Measurements from ENCODE around the gene ELMO1.

Gene ELMO1

DNA sequence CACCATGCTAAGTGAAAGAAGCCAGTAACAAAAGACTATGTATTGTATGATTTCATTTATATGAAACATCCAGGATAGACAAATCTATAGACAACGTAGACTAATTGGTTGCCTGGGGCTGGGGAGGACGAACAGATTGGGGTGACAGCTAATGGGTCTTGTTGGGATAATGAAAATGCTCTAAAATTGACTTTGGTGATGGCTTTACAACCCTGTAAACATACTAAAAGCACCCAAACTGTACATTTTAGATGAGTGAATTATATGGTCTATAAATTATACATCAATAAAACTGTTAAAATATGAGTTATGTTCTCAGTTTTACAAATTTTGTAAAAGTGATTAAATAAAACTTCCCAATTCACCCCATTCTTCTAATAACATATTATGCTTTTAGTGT, 261.5 kb downstream of the ELMO1 start:
- H3K27ac Mint-ChIP-seq = no peak overlapping the region
- H3K27me3 Mint-ChIP-seq (ENCODE audit: low read depth) = no peaks in the 10 kb centered on the region
- peaks cover 23% of the 10 kb centered on the region for H3K36me3 Mint-ChIP-seq (ENCODE audit: low read depth)
- no peak overlapping the region for H3K4me3 Mint-ChIP-seq
- H3K9me3 Mint-ChIP-seq = no peaks in the 10 kb centered on the region
- DNase-seq (ENCODE audit: low spot score) = no peak
- peaks cover 8% of the 10 kb centered on the region for H3K4me1 Mint-ChIP-seq (ENCODE audit: low read depth)

DNA sequence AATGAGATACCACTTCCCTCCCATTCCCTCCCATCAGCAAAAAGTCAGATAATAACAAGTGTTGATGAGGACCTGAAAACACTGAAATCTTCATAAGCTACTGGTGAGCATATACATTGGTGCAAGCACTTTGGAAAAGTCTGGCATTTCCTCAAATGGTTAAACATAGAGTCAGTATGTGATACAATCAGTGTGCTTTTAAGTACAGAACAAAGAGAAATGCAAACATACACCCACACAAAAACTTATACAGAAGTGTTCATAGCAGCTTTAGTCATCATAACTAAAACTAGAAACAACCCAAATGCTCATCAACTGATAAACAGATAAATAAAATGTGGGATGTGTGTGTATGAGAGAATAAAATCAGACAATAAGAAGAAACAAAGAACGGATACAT, 261.9 kb downstream of the ELMO1 start:
- Mint-ChIP-seq H3K9me3 (no peaks in the 10 kb centered on the region), H3K4me3 (no peak overlapping the region), H3K4me1 (ENCODE audit: low read depth) (peaks cover 8% of the 10 kb centered on the region), H3K27ac (no peak overlapping the region), H3K27me3 (ENCODE audit: low read depth) (no peaks in the 10 kb centered on the region), H3K36me3 (ENCODE audit: low read depth) (peaks cover 20% of the 10 kb centered on the region)
- DNase-seq (ENCODE audit: low spot score) = no peak

DNA sequence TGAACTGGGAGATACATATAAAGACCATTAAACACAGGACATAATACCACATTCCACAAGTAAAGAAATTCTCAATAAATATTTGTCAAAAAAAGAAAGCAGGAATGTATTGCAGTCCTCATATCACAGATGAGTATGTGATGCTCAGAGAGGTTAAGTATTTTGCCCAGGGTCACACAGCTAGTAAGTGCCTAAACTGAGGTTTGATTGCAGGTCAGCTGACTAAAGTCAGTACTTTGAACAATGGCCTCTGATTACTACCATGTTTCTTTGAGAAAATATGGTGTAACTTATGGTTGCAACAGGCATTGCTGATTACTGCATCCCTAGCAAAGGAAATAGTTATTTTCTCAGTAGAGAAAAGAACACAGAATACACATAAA, 267.1 kb downstream of the ELMO1 start:
- Mint-ChIP-seq H3K27me3 (ENCODE audit: low read depth) (no peaks in the 10 kb centered on the region), H3K27ac (no peak overlapping the region), H3K4me3 (no peak overlapping the region), H3K4me1 (ENCODE audit: low read depth) (peaks cover 14% of the 10 kb centered on the region), H3K9me3 (peaks cover 6% of the 10 kb centered on the region), H3K36me3 (ENCODE audit: low read depth) (peaks cover 31% of the 10 kb centered on the region)
- DNase-seq (ENCODE audit: low spot score) = no peak

GRCh38 chr7:37180828-37181549, 267.7 kb downstream of the ELMO1 start:
- Mint-ChIP-seq H3K36me3 (ENCODE audit: low read depth) (peaks cover 33% of the 10 kb centered on the region), H3K4me3 (no peak overlapping the region), H3K27ac (no peak overlapping the region), H3K9me3 (peaks cover 6% of the 10 kb centered on the region), H3K27me3 (ENCODE audit: low read depth) (no peaks in the 10 kb centered on the region), H3K4me1 (ENCODE audit: low read depth) (peaks cover 17% of the 10 kb centered on the region)
- DNase-seq (ENCODE audit: low spot score) = no peak

DNA sequence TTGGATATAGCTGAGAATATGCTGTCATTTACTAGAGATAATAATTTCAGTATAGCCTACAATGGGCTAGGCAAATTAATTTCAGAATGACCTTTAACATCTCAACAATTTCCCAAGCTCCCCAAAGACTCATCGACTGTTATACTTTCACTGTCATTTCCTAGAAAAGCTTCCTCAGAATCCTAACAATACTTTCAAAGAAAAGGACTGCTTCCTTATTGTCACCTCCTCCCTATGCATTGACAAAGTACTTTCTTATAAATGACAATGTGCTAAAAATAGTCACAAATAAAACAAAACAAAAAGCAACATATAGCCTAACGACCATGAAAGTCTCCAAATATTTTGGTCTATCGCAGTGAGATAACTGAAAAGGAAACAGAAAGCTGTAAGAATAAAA, 272.6 kb downstream of the ELMO1 start:
- peaks cover 6% of the 10 kb centered on the region for H3K9me3 Mint-ChIP-seq
- no peaks in the 10 kb centered on the region for H3K27me3 Mint-ChIP-seq (ENCODE audit: low read depth)
- no peak for DNase-seq (ENCODE audit: low spot score)
- no peak overlapping the region for H3K4me3 Mint-ChIP-seq
- peaks cover 45% of the 10 kb centered on the region for H3K4me1 Mint-ChIP-seq (ENCODE audit: low read depth)
- H3K27ac Mint-ChIP-seq = peak overlapping the region; percentile 18
- peaks cover 63% of the 10 kb centered on the region for H3K36me3 Mint-ChIP-seq (ENCODE audit: low read depth)

DNA sequence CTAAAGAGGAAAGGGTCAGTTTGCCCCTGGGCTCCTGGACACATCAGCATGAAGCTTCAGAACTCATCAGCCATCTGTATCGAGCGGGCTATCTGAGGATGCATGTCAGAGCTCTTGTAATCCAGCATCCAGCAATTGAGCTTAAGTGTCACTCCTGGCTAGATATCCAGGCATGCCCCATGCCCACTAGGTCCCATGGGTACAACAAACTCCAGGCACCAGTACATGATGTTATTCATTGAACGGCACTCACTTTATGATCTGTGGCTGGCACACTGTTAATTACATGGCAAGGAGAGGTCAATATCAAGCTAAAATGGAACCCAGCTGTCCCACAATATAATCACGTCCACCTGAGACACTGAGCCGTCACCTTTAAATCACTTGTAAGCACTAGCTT, 274.2 kb downstream of the ELMO1 start:
- Mint-ChIP-seq H3K36me3 (ENCODE audit: low read depth) (peaks cover 66% of the 10 kb centered on the region), H3K4me1 (ENCODE audit: low read depth) (peaks cover 43% of the 10 kb centered on the region)

GRCh38 chr7:37173670-37174069, 275.0 kb downstream of the ELMO1 start:
- H3K27me3 Mint-ChIP-seq (ENCODE audit: low read depth) = no peaks in the 10 kb centered on the region
- H3K27ac Mint-ChIP-seq = peak overlapping the region; percentile 80
- H3K36me3 Mint-ChIP-seq (ENCODE audit: low read depth) = peaks cover 66% of the 10 kb centered on the region

More for the DNA sequence above, 274.2 kb downstream of the ELMO1 start:
- peaks cover 8% of the 10 kb centered on the region for H3K9me3 Mint-ChIP-seq
- no peaks in the 10 kb centered on the region for H3K27me3 Mint-ChIP-seq (ENCODE audit: low read depth)
- H3K27ac Mint-ChIP-seq = peak overlapping the region; percentile 50
- H3K4me3 Mint-ChIP-seq = no peak overlapping the region
- no peak for DNase-seq (ENCODE audit: low spot score)

DNA sequence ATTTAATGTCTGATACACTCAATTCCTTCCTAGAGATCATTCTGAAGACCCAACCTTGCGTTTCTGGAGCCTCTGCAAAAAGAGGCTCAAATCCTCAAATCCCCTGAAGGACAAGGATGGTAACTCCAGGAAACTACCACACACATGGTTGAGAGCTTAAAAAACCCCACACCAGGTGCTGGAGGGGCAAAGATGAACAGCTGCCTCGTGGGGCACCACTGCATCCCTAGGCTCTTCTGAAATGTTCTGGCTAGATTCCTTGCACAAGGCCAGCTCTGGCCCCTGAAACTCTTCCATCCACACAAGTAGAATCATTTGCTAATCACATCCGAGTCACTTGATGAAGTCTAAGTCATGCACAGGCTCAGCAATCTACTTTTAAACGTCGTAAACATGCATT, 286.6 kb downstream of the ELMO1 start:
- DNase-seq (ENCODE audit: low spot score) = no peak
- peaks cover 1% of the 10 kb centered on the region for H3K4me1 Mint-ChIP-seq (ENCODE audit: low read depth)
- no peak overlapping the region for H3K27ac Mint-ChIP-seq
- H3K4me3 Mint-ChIP-seq = no peak overlapping the region
- H3K9me3 Mint-ChIP-seq = peaks cover 21% of the 10 kb centered on the region
- H3K27me3 Mint-ChIP-seq (ENCODE audit: low read depth) = no peaks in the 10 kb centered on the region
- peaks cover 52% of the 10 kb centered on the region for H3K36me3 Mint-ChIP-seq (ENCODE audit: low read depth)

More at GRCh38 chr7:37173670-37174069, 275.0 kb downstream of the ELMO1 start:
- Mint-ChIP-seq H3K9me3 (peaks cover 11% of the 10 kb centered on the region), H3K4me3 (peak overlapping the region; percentile 30), H3K4me1 (ENCODE audit: low read depth) (peaks cover 43% of the 10 kb centered on the region)
- peak; percentile 22 for DNase-seq (ENCODE audit: low spot score)

- Mint-ChIP-seq H3K36me3 (ENCODE audit: low read depth) (peaks cover 51% of the 10 kb centered on the region), H3K27ac (no peak overlapping the region)
These were observed 288.0 kb downstream of the ELMO1 start for GRCh38 chr7:37160656-37161055.

DNA sequence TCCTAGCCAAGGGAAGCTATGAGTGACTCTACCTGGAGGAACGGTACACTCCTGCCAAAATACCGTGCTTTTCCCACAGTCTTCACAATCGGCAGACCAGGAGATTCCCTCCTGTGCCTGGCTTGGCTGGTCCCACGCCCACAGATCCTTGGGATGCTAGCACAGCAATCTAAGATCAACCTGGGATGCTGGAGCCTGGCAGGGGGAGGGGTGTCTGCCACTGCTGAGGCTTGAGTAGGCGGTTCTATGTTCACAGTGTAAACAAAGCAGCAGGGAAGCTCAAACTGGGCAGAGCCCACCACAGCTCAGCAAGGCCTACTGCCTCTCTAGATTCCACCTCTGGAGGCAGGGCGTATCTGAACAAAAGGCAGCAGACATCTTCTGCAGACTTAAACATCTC, 295.3 kb downstream of the ELMO1 start:
- Mint-ChIP-seq H3K36me3 (ENCODE audit: low read depth) (peaks cover 38% of the 10 kb centered on the region), H3K27ac (no peak overlapping the region)

More at GRCh38 chr7:37160656-37161055, 288.0 kb downstream of the ELMO1 start:
- Mint-ChIP-seq H3K27me3 (ENCODE audit: low read depth) (no peaks in the 10 kb centered on the region), H3K9me3 (peaks cover 13% of the 10 kb centered on the region), H3K4me1 (ENCODE audit: low read depth) (peaks cover 3% of the 10 kb centered on the region), H3K4me3 (no peak overlapping the region)
- DNase-seq (ENCODE audit: low spot score) = no peak

DNA sequence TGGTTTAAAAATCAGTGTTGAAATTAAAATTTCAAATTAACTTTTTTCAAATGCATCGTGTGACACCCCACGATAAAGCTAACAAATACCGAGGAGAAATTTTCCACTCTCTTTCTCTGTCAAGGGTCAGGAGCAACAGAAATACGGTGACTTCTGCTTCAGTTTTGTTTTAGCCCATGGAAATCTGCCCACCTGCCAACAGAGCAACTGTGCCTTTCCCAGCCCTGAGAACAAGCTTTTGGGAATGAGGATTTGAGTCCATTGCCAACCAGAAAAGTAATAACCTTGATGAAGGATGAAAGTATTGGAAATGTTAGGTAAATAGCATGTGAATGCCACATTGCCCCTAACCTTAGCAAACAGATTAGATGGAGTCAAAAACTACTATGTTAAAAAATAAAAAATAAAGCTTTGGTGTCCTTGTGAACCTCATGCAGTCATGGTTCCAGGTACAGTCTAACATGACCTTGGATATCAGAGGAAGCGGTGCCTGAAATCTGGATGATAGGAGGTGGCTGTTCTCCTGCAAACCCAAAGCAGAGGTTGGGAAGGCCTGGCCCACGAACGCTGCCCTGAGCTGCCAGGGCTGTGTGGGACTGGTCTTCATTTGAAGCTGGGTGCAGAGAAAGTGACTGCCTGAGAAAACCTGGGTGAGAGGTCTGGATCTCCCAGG, 296.8 kb downstream of the ELMO1 start:
- H3K9me3 Mint-ChIP-seq = no peaks in the 10 kb centered on the region
- no peaks in the 10 kb centered on the region for H3K27me3 Mint-ChIP-seq (ENCODE audit: low read depth)
- H3K4me3 Mint-ChIP-seq = no peak overlapping the region
- no peak overlapping the region for H3K27ac Mint-ChIP-seq
- peaks cover 33% of the 10 kb centered on the region for H3K36me3 Mint-ChIP-seq (ENCODE audit: low read depth)
- no peak for DNase-seq (ENCODE audit: low spot score)
- peaks cover 11% of the 10 kb centered on the region for H3K4me1 Mint-ChIP-seq (ENCODE audit: low read depth)

More for the DNA sequence above, 295.3 kb downstream of the ELMO1 start:
- no peak for DNase-seq (ENCODE audit: low spot score)
- no peak overlapping the region for H3K4me3 Mint-ChIP-seq
- no peaks in the 10 kb centered on the region for H3K27me3 Mint-ChIP-seq (ENCODE audit: low read depth)
- peaks cover 11% of the 10 kb centered on the region for H3K9me3 Mint-ChIP-seq
- H3K4me1 Mint-ChIP-seq (ENCODE audit: low read depth) = peaks cover 12% of the 10 kb centered on the region

DNA sequence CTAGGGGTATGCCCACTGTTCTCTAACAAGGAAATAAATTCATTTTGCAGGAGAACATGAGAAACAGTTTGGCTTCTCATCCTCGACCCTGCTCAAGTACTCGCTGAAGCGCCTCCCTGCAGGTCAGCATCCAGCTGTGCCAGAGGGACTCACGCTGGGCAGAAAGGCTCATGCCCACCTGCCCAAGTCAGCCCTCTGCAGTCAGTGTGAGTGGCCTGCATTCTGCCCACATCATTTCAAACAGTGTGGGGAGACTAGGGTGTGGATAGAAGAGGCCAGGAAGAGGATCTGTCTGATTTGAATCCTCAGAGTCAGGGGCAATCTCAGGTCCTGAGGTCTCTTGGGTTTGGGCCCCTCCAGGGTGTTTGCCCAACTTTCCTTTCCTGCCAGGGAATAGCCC, 297.8 kb downstream of the ELMO1 start:
- H3K9me3 Mint-ChIP-seq = no peaks in the 10 kb centered on the region
- no peak for DNase-seq (ENCODE audit: low spot score)
- no peak overlapping the region for H3K27ac Mint-ChIP-seq
- peaks cover 11% of the 10 kb centered on the region for H3K4me1 Mint-ChIP-seq (ENCODE audit: low read depth)
- H3K27me3 Mint-ChIP-seq (ENCODE audit: low read depth) = no peaks in the 10 kb centered on the region
- peaks cover 26% of the 10 kb centered on the region for H3K36me3 Mint-ChIP-seq (ENCODE audit: low read depth)
- H3K4me3 Mint-ChIP-seq = no peak overlapping the region

DNA sequence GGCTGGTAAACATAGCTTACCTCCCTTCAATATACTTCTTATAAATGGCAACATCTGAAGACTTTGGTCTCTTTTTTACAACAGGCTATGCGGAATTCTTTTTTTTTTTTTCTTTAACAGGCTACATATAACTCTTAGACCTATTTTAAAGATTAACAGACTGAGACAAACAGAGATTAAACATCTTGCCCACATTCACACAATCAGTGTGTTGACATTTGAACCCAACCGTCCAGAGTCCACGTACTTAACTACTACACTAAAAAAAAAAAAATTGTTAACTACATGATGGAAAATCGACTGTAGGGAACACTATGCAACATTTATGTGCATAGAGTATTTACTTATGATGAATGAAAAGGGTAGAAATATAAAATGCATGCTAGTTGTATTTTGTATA, 298.5 kb downstream of the ELMO1 start:
- H3K36me3 Mint-ChIP-seq (ENCODE audit: low read depth) = peaks cover 21% of the 10 kb centered on the region

GRCh38 chr7:37149773-37150124, 298.9 kb downstream of the ELMO1 start:
- Mint-ChIP-seq H3K4me1 (ENCODE audit: low read depth) (peaks cover 5% of the 10 kb centered on the region), H3K4me3 (no peak overlapping the region), H3K27ac (no peak overlapping the region), H3K27me3 (ENCODE audit: low read depth) (no peaks in the 10 kb centered on the region), H3K36me3 (ENCODE audit: low read depth) (peaks cover 16% of the 10 kb centered on the region), H3K9me3 (no peaks in the 10 kb centered on the region)
- DNase-seq (ENCODE audit: low spot score) = no peak

More for the DNA sequence above, 298.5 kb downstream of the ELMO1 start:
- H3K4me1 Mint-ChIP-seq (ENCODE audit: low read depth) = peaks cover 8% of the 10 kb centered on the region
- no peaks in the 10 kb centered on the region for H3K9me3 Mint-ChIP-seq
- no peak for DNase-seq (ENCODE audit: low spot score)
- no peak overlapping the region for H3K4me3 Mint-ChIP-seq
- no peaks in the 10 kb centered on the region for H3K27me3 Mint-ChIP-seq (ENCODE audit: low read depth)
- H3K27ac Mint-ChIP-seq = no peak overlapping the region
